Measurements from ENCODE around the gene LIX1L. TPM values are rescaled to one million over a fixed set of nuclear protein-coding genes. Genes with fewer than 3 reads are reported as not detected.

Gene LIX1L
- total and polyA plus RNA-seq, 2 of the 13 experiments (the other 11 are each of a cell fraction or from before 2014, with no cell fraction given) = 8.1 to 24.9 TPM

DNA sequence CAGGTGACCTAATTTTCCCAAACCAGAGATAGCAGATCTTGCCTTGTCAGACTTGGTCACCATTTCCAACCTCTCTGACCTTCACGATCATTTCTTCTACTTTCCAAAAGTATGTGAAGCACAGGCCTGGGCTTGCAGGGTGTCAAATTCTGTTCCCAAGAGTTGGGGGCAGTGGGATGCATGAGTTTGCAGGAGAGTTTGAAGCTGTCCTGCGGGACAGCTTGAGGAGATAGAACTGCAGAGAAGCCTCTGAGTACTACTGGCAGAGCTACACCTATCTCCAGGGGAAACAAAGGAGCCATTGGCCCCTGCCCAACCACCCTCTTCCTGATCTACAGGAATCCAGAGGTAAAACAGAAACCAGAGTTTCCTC is 27.3 kb upstream of the LIX1L start:
- Histone ChIP-seq H2AFZ (ENCODE audit: low read length) (peak overlapping the region; percentile 11), H3K36me3 (replicated peaks in 1 of 2; ENCODE audit: control insufficient read depth in 1 of 2, insufficient read depth in 2 of 2, low read length in 2 of 2) (no peaks in the 10 kb centered on the region), H3K4me3 (replicated peaks in 1 of 3; ENCODE audit: insufficient read depth in 1 of 3, low read depth in 2 of 3, low read length in 3 of 3) (peak overlapping the region in 2 of 3 experiments; percentile 11 to 51; a peak in 3 of 6 replicates), H3K4me2 (ENCODE audit: low read depth, low read length) (peak overlapping the region; percentile 79), H3K27me3 (ENCODE audit: control insufficient read depth in 1 of 2, insufficient read depth in 2 of 2, low read length in 2 of 2) (no peaks in the 10 kb centered on the region), H3K27ac (ENCODE audit: extremely low read length, insufficient read depth, low read length) (no peak overlapping the region), H3K9ac (ENCODE audit: insufficient read depth, low read depth, low read length) (no peak overlapping the region), H4K20me1 (ENCODE audit: insufficient read depth, low read length) (no peaks in the 10 kb centered on the region), H3K9me3 (ENCODE audit: low read length) (no peaks in the 10 kb centered on the region), H3K79me2 (ENCODE audit: insufficient read depth, low read length) (no peaks in the 10 kb centered on the region), H3K4me1 (ENCODE audit: insufficient read depth, low read length) (peaks cover 76% of the 10 kb centered on the region)
- in situ Hi-C loops (cut with HindIII; ENCODE audit: extremely low pct_ligation_motif_present, low pct_unique_long_range_greater_than_20kb) = no loop called here
- 35% methylated on average over 2 of the region's 2 CpGs for whole genome bisulfite sequencing (ENCODE audit: low lambda C conversion rate)
- BruUV-seq (replicated peaks) = no TSS peak
- TF ChIP-seq, protein P1, sequence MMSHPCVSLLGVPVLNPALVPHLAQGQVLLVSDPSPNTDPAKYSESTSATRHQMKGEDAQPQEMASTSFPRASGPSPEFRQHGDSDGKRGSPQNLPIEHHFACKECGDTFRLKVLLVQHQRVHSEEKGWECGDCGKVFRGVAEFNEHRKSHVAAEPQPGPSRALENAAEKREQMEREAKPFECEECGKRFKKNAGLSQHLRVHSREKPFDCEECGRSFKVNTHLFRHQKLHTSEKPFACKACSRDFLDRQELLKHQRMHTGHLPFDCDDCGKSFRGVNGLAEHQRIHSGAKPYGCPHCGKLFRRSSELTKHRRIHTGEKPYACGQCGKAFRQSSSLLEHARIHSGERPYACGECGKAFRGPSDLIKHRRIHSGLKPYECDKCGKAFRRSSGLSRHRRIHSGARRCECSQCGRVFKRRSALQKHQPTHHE (CRISPR knock-in tag; IDR thresholded peaks at IDR 0.05; ENCODE audit: borderline replicate concordance) = no peak
- TF ChIP-seq PHF21A (CRISPR knock-in tag; IDR thresholded peaks at IDR 0.05) = 0 out of 2 replicates have a peak, but pooled peaks have one; percentile 2
- TF ChIP-seq SMARCC2 (IDR thresholded peaks at IDR 0.05) = no peak
- TF ChIP-seq ZC3H13 (CRISPR knock-in tag; IDR thresholded peaks at IDR 0.05) = no peak
- TF ChIP-seq, protein P2, sequence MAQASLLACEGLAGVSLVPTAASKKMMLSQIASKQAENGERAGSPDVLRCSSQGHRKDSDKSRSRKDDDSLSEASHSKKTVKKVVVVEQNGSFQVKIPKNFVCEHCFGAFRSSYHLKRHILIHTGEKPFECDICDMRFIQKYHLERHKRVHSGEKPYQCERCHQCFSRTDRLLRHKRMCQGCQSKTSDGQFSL (CRISPR knock-in tag; IDR thresholded peaks at IDR 0.05) = no peak
- TF ChIP-seq, protein P3, sequence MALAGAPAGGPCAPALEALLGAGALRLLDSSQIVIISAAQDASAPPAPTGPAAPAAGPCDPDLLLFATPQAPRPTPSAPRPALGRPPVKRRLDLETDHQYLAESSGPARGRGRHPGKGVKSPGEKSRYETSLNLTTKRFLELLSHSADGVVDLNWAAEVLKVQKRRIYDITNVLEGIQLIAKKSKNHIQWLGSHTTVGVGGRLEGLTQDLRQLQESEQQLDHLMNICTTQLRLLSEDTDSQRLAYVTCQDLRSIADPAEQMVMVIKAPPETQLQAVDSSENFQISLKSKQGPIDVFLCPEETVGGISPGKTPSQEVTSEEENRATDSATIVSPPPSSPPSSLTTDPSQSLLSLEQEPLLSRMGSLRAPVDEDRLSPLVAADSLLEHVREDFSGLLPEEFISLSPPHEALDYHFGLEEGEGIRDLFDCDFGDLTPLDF (CRISPR knock-in tag; IDR thresholded peaks at IDR 0.05) = no peak
- TF ChIP-seq RBM22 (optimal IDR thresholded peaks at IDR 0.05; ENCODE audit: low read length) = no peak
- TF ChIP-seq REXO4 (CRISPR knock-in tag; IDR thresholded peaks at IDR 0.05; ENCODE audit: borderline replicate concordance) = no peak
- intact Hi-C loops (cut with micrococcal nuclease; ENCODE audit: unreplicated experiment) = loop anchor here (2.0 kb wide), 1 partner anchor 14 kb away; no protein-coding TSS in a partner anchor
- ChIA-PET CTCF (ENCODE audit: low intra/inter-chr PET ratio, low total read pairs) (no interaction called here), POLR2A (interaction anchor here (1.0 to 2.1 kb wide), 2 partner anchors 20 to 58 kb away, joined by 3 to 7 read pairs; partner anchors contain the start of genes ANKRD34A, POLR3GL and RBM8A)
- DNase-seq (ENCODE audit: low spot score) (no peak), FAIRE-seq (peak; percentile 50), ATAC-seq (peak; percentile 19)

Data from HepG2 (cell line).